Lower leg skin (tissue), 4 donors: Measurements from ENCODE around the gene SKI. TPM values are rescaled to one million over a fixed set of nuclear protein-coding genes. Genes with fewer than 3 reads are reported as not detected.

ENCODE experiments used
- DNase-seq, 2 donors: peaks; one replicate each; pipeline ENCODE4 v3.0.0-alpha.2; 2019; ENCODE audit warnings: low spot score in 2 of 2
- H3K4me3 ChIP-seq: fragments of 200-600 bp; sonication (generic); 2 replicates; pipeline ENCODE4 v1.5.1; 2017; ENCODE audit warnings: mild to moderate bottlenecking, low read depth; ENCODE audit not compliant: poor library complexity, severe bottlenecking
- POLR2A ChIP-seq, 2 donors: fragments of 450-650 bp; IDR thresholded peaks; one replicate each; pipeline ENCODE4 v1.6.1; 2016 to 2017; ENCODE audit warnings: antibody characterized with exemption in 2 of 2, mild to moderate bottlenecking in 1 of 2, moderate library complexity in 1 of 2
- WGBS, 2 donors: methylation state at CpG; one replicate each; pipeline ENCODE4 v1.1.5; 2018; 5-methylcytosine and 5-hydroxymethylcytosine counted together
- intact Hi-C: fragments of 100-400 bp; cut with DNase I; formaldehyde crosslinking; loops from one replicate; pipeline ENCODE4 v1.15.0; 2023; ENCODE audit warnings: low total_unique reads
- total RNA-seq, 4 donors: library from RNA; depleted of rRNA; stranded (reverse); fragments of >200 nt; gene quantifications; one replicate each; pipeline ENCODE4 v1.1.0, GENCODE V29; 2016
- TF ChIP-seq, protein P1 (sequence below), 3 donors: fragments of 450-650 bp; IDR thresholded peaks; one replicate each; pipeline ENCODE4 v1.5.1; 2016; ENCODE audit warnings: antibody characterized with exemption in 3 of 3, mild to moderate bottlenecking in 3 of 3, moderate library complexity in 2 of 3

SKI gene
- total RNA-seq, 4 donors from 2014 or later: 67.3 to 80.8 (median 75.4) TPM

DNA sequence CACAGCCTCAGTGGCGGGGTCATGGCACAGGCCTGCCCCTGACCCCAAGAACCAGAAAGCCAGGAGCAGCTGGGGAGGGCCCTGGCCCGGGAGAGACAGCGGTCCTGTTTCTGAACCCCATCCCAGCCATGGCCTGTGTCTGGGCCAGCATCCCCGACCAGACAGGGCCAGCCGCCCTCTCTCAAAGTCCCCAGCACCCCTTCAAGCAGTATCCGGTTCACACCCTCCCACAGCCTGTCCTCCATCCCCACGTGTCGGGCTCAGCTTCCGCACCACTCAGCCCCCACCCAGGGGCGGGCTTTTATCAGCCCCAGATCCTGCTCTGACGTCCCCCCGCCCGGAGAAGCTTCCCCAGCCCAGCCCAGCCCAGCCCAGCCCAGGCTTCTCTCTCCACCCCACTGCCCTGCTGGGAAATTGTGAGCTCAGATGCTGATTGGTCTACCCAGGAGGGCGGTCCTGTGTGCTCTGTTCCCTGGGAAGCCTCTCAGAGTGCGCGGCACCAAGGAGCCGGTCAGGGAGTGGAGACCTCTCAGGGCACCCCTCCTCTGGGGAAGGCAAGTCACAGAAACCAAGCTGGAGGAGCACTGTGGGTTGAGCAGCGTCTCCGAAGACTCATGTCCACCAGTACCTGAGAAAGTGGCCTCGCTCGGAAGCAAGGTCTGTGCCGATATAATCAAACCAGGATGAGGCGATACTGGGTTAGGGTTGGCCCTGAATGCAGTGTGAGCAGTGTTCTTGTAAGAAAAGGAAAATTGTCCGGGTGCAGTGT, 28.9 kb upstream of the SKI start:
- TF ChIP-seq, protein P1, sequence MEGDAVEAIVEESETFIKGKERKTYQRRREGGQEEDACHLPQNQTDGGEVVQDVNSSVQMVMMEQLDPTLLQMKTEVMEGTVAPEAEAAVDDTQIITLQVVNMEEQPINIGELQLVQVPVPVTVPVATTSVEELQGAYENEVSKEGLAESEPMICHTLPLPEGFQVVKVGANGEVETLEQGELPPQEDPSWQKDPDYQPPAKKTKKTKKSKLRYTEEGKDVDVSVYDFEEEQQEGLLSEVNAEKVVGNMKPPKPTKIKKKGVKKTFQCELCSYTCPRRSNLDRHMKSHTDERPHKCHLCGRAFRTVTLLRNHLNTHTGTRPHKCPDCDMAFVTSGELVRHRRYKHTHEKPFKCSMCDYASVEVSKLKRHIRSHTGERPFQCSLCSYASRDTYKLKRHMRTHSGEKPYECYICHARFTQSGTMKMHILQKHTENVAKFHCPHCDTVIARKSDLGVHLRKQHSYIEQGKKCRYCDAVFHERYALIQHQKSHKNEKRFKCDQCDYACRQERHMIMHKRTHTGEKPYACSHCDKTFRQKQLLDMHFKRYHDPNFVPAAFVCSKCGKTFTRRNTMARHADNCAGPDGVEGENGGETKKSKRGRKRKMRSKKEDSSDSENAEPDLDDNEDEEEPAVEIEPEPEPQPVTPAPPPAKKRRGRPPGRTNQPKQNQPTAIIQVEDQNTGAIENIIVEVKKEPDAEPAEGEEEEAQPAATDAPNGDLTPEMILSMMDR (IDR thresholded peaks at IDR 0.05): no peak
- no peak for TF ChIP-seq POLR2A (IDR thresholded peaks at IDR 0.05)
- no peak overlapping the region for H3K4me3 ChIP-seq
- DNase-seq: peak; percentile 92 to 98
- intact Hi-C loops: loop anchor here (10.0 kb wide), 1 partner anchor 116 kb away; no protein-coding TSS in a partner anchor
- 7 to 8% methylated on average over 22 to 24 of the region's 24 CpGs for WGBS, 2 donors

DNA sequence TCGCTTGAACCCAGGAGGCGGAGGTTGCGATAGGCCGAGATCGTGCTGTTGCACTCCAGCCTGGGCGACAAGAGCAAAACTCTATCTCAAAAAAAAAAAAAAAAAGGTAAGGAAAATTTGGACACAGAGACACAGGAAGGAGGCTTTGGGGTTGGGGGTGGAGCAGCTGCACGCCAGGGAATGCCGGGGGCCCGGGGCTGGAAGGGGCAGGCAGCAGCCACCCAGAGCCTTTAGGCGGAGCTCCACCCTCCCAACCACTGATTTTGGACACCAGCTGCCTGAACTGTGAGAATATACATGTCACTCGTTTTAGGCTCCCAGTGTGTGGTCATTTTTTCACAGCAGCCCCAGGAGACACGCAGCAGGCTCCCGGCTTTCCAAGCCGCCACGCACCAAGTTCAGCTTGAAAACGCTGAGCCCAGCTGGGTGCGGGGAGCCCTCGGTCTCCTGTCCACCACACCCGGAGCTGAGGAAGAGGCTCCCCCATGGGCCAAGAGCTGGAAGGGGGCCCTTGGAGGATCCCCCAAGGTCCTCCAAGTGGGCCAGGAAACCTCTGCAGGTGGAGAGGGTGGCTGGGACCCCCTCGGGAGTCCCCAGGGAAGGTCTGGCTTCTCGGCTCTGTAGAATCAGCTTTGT, 27.7 kb upstream of the SKI start:
- WGBS, 2 donors: 73 to 77% methylated on average over 12 to 21 of the region's 21 CpGs
- intact Hi-C loops: no loop called here
- no peak for DNase-seq
- no peak overlapping the region for H3K4me3 ChIP-seq
- TF ChIP-seq, protein P1 (IDR thresholded peaks at IDR 0.05): no peak

DNA sequence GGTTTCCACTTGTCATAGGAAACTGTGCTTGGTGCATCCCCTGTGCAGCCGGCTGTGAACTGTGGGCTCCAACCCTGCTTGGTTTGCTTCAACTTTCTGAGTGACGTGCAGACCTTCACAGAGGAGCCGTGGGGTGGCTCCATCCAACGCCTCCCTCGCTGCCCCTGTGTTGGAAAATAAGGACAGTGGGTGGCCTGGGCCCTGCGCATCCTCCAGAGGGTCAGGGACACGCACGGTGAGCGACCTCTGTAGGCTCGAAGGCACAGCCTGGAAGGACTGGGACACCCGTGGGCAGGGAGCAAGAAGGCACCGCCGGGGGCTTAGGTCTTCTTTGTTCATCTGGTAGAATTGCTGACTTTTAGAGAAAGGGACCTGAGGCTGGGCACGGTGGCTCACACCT, 27.1 kb upstream of the SKI start:
- no peak for DNase-seq
- H3K4me3 ChIP-seq: no peak overlapping the region
- 87 to 88% methylated on average over 14 of the region's 14 CpGs for WGBS, 2 donors
- no peak for TF ChIP-seq POLR2A (IDR thresholded peaks at IDR 0.05)
- TF ChIP-seq, protein P1 (IDR thresholded peaks at IDR 0.05): no peak
- intact Hi-C loops: no loop called here

DNA sequence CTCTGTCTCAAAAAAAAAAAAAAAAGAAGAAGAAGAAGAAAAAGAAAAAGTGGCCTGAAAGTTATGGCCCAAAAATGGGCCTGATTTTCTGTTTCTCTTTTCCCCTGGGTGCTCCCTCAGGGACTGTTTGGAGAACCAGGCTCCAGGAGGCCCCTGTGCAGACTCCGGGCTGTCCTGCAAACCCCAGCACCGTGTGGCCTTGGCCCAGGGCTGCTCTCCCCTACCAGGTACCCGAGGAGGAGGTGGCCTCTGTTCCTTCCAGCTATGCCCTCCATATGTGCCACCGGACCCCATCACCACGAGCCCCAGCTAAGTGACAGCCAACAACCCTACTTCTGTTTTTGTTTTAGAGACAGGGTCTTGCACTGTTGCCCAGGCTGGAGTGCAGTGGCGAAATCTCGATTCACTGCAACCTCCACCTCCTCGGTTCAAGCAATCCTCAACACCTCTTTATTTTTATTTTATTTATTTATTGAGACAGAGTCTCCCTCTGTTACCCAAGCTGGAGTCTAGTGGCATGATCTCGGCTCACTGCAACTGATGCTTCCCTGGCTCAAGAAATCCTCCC, 26.0 kb upstream of the SKI start:
- WGBS, 2 donors: 85% methylated on average over 9 of the region's 9 CpGs
- DNase-seq: no peak
- intact Hi-C loops: no loop called here
- TF ChIP-seq, protein P1 (IDR thresholded peaks at IDR 0.05): no peak
- no peak for TF ChIP-seq POLR2A (IDR thresholded peaks at IDR 0.05)
- H3K4me3 ChIP-seq: no peak overlapping the region

DNA sequence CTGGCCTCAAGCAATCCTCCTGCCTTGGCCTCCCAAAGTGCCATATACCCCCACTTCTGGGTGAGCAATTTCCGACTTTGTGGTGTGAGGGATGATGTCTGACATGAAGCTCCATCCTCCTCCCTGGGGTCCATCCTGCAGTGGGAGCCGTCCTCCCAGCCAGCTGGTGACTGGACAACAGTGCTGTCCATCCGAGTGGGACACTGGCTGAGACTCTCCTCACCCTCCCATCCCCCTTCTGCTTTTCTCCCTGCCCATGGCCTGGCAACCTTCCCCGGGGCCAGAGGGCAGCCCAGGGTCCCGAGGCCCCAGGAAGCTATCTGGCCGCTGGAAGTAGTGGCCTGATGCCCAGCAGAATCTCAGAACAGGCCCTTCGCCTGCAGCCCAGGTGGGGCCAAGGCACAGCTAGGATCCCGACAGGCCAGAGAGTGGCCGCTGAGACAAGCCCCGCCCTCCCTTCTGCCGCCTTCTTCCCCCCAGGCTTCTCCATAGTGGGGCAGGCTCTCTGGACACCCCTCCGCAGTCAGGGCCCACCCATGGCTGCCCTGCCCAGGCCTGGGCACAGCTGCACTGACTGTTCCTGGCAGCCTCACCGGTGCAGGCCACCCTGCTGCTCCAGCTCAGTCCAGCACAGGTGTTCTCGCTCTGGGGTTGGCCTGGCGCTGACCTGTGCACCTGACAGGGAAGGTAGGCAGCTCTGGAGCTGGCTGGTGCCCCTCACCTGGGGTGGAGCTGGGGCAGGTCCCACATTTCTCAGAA, 25.1 kb upstream of the SKI start:
- intact Hi-C loops: no loop called here
- H3K4me3 ChIP-seq: no peak overlapping the region
- WGBS, 2 donors: 85 to 91% methylated on average over 6 to 15 of the region's 15 CpGs
- TF ChIP-seq POLR2A (IDR thresholded peaks at IDR 0.05): no peak
- TF ChIP-seq, protein P1 (IDR thresholded peaks at IDR 0.05): no peak
- no peak for DNase-seq
